HEK293T (cell line): ENCODE data around the gene TENT4A.
"Not testable (repeated sequence)": the region's sequence is repeated elsewhere in the genome, so short reads cannot be mapped to it uniquely, and the experiment has no call there.

Source experiments
- BHLHE40 ChIP-seq: fragments of 450-650 bp; IDR thresholded peaks from 2 replicates; pipeline ENCODE4 v1.6.1; 2016; ENCODE audit warnings: mild to moderate bottlenecking, moderate library complexity, borderline replicate concordance
- FOXA1 ChIP-seq: fragments of 450-650 bp; IDR thresholded peaks from 2 replicates; pipeline ENCODE4 v1.6.1; 2016; ENCODE audit warnings: mild to moderate bottlenecking
- FOXK2 ChIP-seq: fragments of 450-650 bp; IDR thresholded peaks from 2 replicates; pipeline ENCODE4 v1.6.1; 2016; ENCODE audit warnings: mild to moderate bottlenecking
- FOXM1 ChIP-seq: fragments of 450-650 bp; IDR thresholded peaks from 2 replicates; pipeline ENCODE4 v1.6.1; 2017; ENCODE audit warnings: mild to moderate bottlenecking, borderline replicate concordance
- LEF1 ChIP-seq: fragments of 450-650 bp; IDR thresholded peaks from 2 replicates; pipeline ENCODE4 v1.6.1; 2017; ENCODE audit warnings: mild to moderate bottlenecking, borderline replicate concordance
- SP1 ChIP-seq: fragments of 450-650 bp; IDR thresholded peaks from 2 replicates; pipeline ENCODE4 v1.6.1; 2017
- SUZ12 ChIP-seq: fragments of 450-650 bp; IDR thresholded peaks from 2 replicates; pipeline ENCODE4 v1.6.1; 2016; ENCODE audit warnings: mild to moderate bottlenecking
- TARDBP ChIP-seq: fragments of 450-650 bp; IDR thresholded peaks from 2 replicates; pipeline ENCODE4 v1.6.1; 2016

- TF ChIP-seq SP1, BHLHE40, SUZ12, FOXK2, FOXM1, FOXA1, TARDBP, LEF1: not testable (repeated sequence)
Measured at GRCh38 chr5:6668717-6669116, 44.5 kb upstream of the TENT4A start.
